Endothelial cell of umbilical vein (primary cell): ENCODE data around the gene MS4A3. TPM values are rescaled to one million over a fixed set of nuclear protein-coding genes. Genes with fewer than 3 reads are reported as not detected.

Source experiments
- BruUV-seq: library from RNA; stranded (reverse); fragments of 400-500 nt; replicated peaks from 2 replicates; lab custom pipeline; 2021; lab: Mats Ljungman, UMichigan
- CTCF ChIA-PET: fragments of 300-600, 350-600 bp; sonication (Branson Sonifier 250); formaldehyde crosslinking; loops from one replicate; lab custom pipeline; 2021; ENCODE audit warnings: antibody characterized with exemption, inconsistent platforms; lab: Charles Lee
- POLR2A ChIA-PET: fragments of 300-600, 350-600 bp; sonication (Branson Sonifier 250); formaldehyde crosslinking; loops from one replicate; lab custom pipeline; 2021; ENCODE audit warnings: antibody characterized with exemption, inconsistent platforms; lab: Charles Lee
- DNase-seq: peaks from one replicate; pipeline ENCODE4 v3.0.0-alpha.2; 2011; ENCODE audit warnings: low read depth, low spot score
- FAIRE-seq: peaks from 2 replicates; lab custom pipeline; 2011; peaks lifted over from hg19 to GRCh38; lab: Jason Lieb, UNC
- H2AFZ ChIP-seq: 2 replicates; pipeline ENCODE4 v1.6.0; 2012; ENCODE audit warnings: low read depth, low read length, control low read depth, inconsistent platforms
- H3K27ac ChIP-seq: 2 replicates; pipeline ENCODE4 v1.5.1; 2011; ENCODE audit warnings: low read depth, mild to moderate bottlenecking, control low read depth, low read length, moderate library complexity; ENCODE audit not compliant: insufficient read depth
- H3K27me3 ChIP-seq, 2 experiments: 2 replicates each; pipeline versions ENCODE4 v1.6.0 to v1.6.1; 2011; ENCODE audit warnings: low read length in 2 of 2, mixed read lengths in 1 of 2; ENCODE audit not compliant: control insufficient read depth in 2 of 2, insufficient read depth in 2 of 2
- H3K36me3 ChIP-seq, 2 experiments: 2 replicates in 1 of 2; 3 replicates in 1 of 2; pipeline ENCODE4 v1.5.1; 2011; ENCODE audit warnings: low read length in 2 of 2, mild to moderate bottlenecking in 1 of 2, moderate library complexity in 1 of 2; ENCODE audit not compliant: control insufficient read depth in 2 of 2, insufficient read depth in 2 of 2; ENCODE audit errors: extremely low read depth in 1 of 2
- H3K4me1 ChIP-seq: 3 replicates; pipeline ENCODE4 v1.5.1; 2011; ENCODE audit warnings: mild to moderate bottlenecking, low read length; ENCODE audit not compliant: control insufficient read depth, insufficient read depth; ENCODE audit errors: extremely low read depth
- H3K4me2 ChIP-seq: 2 replicates; pipeline ENCODE4 v1.6.1; 2011; ENCODE audit warnings: low read length, control low read depth, mixed read lengths; ENCODE audit not compliant: insufficient read depth
- H3K4me3 ChIP-seq, 3 experiments: fragments of 200-600 bp in 1 of 3; sonication (generic), shearing (Covaris generic) in 1 of 3; replicated peaks in 1 of 3; 2 replicates each; pipeline ENCODE4 v1.5.1; 2011 to 2016; ENCODE audit warnings: control low read depth in 3 of 3, low read length in 3 of 3, mild to moderate bottlenecking in 2 of 3, inconsistent platforms in 1 of 3, low read depth in 1 of 3, moderate library complexity in 1 of 3; ENCODE audit not compliant: insufficient read depth in 1 of 3
- H3K79me2 ChIP-seq: 2 replicates; pipeline ENCODE4 v1.6.0; 2012; ENCODE audit warnings: low read length, inconsistent platforms; ENCODE audit not compliant: control insufficient read depth, insufficient read depth
- H3K9ac ChIP-seq: replicated peaks from 2 replicates; pipeline ENCODE3; 2011; ENCODE audit warnings: low read length, control low read depth; ENCODE audit not compliant: insufficient read depth; ENCODE audit errors: extremely low read depth
- H3K9me1 ChIP-seq: replicated peaks from 3 replicates; pipeline ENCODE4 v1.6.0; 2011; ENCODE audit warnings: mild to moderate bottlenecking, low read length; ENCODE audit not compliant: control insufficient read depth, insufficient read depth; ENCODE audit errors: extremely low read depth
- H3K9me3 ChIP-seq: replicated peaks from 2 replicates; pipeline ENCODE4 v1.5.1; 2012; ENCODE audit warnings: low read length, inconsistent platforms; ENCODE audit not compliant: control insufficient read depth, insufficient read depth
- H4K20me1 ChIP-seq: replicated peaks from 2 replicates; pipeline ENCODE3; 2011; ENCODE audit warnings: mild to moderate bottlenecking, low read length; ENCODE audit not compliant: control insufficient read depth, insufficient read depth; ENCODE audit errors: extremely low read depth
- CTCF ChIP-seq, 2 donors: IDR thresholded peaks; 1 replicate in 1 of 2; 2 replicates in 1 of 2; pipeline ENCODE4 v1.5.1; 2011; ENCODE audit warnings: low read length in 2 of 2, mild to moderate bottlenecking in 2 of 2, moderate library complexity in 2 of 2, control low read depth in 1 of 2, inconsistent platforms in 1 of 2, low read depth in 1 of 2; ENCODE audit not compliant: insufficient read depth in 1 of 2; ENCODE audit errors: extremely low read depth in 1 of 2
- EZH2 ChIP-seq: IDR thresholded peaks from 2 replicates; pipeline ENCODE4 v1.6.1; 2012; ENCODE audit warnings: borderline replicate concordance, low read depth, mild to moderate bottlenecking, moderate library complexity, low read length, inconsistent platforms; ENCODE audit not compliant: severe bottlenecking
- FOS ChIP-seq: IDR thresholded peaks from 2 replicates; pipeline ENCODE4 v1.6.1; 2011; ENCODE audit warnings: mild to moderate bottlenecking, low read length, moderate library complexity, borderline replicate concordance; ENCODE audit not compliant: insufficient read depth
- GATA2 ChIP-seq: IDR thresholded peaks from 2 replicates; pipeline ENCODE4 v1.7.0; 2011; ENCODE audit warnings: low read depth, mild to moderate bottlenecking, moderate library complexity, mixed read lengths, low read length; ENCODE audit not compliant: insufficient read length, insufficient read depth
- JUN ChIP-seq: IDR thresholded peaks from 2 replicates; pipeline ENCODE4 v1.6.1; 2011; ENCODE audit warnings: borderline replicate concordance, low read depth; ENCODE audit not compliant: insufficient read length, insufficient read depth
- MYC ChIP-seq: IDR thresholded peaks from one replicate; pipeline ENCODE4 v1.6.1; 2011; ENCODE audit warnings: mild to moderate bottlenecking, low read depth, low read length
- POLR2A ChIP-seq: IDR thresholded peaks from 2 replicates; pipeline ENCODE4 v1.6.1; 2012; ENCODE audit warnings: low read depth, mild to moderate bottlenecking, control low read depth, low read length
- POLR2AphosphoS5 ChIP-seq: IDR thresholded peaks from 2 replicates; pipeline ENCODE4 v1.6.1; 2012; ENCODE audit warnings: low read depth, mild to moderate bottlenecking, control low read depth, low read length, moderate library complexity; ENCODE audit not compliant: insufficient read depth
- dilution Hi-C: fragments of 300-500 bp; cut with MboI; formaldehyde crosslinking; loops from one replicate; pipeline ENCODE4 v1.15.0; 2019; ENCODE audit warnings: low sequenced_read_pairs; ENCODE audit not compliant: extremely low pct_ligation_motif_present
- intact Hi-C: fragments of 100-400 bp; cut with micrococcal nuclease; formaldehyde crosslinking; loops from one replicate; pipeline ENCODE4 v1.10.0; 2022
- polyA plus RNA-seq, 4 experiments: library from polyadenylated mRNA; depleted of rRNA in 3 of 4; stranded (reverse) in 3 of 4; unstranded in 1 of 4; fragments of >200 nt; gene quantifications; 2 replicates each; pipeline versions ENCODE4 v1.2.1 to v1.2.3, GENCODE V29; 2011 to 2012; ENCODE audit warnings: missing spikeins in 1 of 4
- total RNA-seq: library from RNA; stranded (reverse); gene quantifications from 2 replicates; pipeline ENCODE4 v1.2.3, GENCODE V29; 2021
- TF ChIP-seq, protein P1 (sequence below): IDR thresholded peaks from 2 replicates; pipeline ENCODE4 v1.6.1; 2011; ENCODE audit not compliant: insufficient read depth, insufficient read length

The MS4A3 gene
- total and polyA plus RNA-seq, 2 donors (not counting 3 experiments of a cell fraction or from before 2014, with no cell fraction given) = not detected

DNA sequence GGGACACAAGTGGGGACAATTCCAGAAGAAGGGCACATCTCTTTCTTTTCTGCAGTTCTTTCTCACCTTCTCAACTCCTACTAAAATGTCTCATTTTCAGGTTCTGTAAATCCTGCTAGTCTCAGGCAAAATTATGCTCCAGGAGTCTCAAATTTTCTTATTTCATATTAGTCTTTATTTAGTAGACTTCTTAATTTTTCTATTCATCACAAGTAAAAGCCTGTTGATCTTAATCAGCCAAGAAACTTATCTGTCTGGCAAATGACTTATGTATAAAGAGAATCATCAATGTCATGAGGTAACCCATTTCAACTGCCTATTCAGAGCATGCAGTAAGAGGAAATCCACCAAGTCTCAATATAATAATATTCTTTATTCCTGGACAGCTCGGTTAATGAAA is 31.9 kb downstream of the MS4A3 start, which contains the start of gene MS4A2:
TSS of gene MS4A2 (plus strand) at position 301 of the 400 bp plus-strand sequence. CDS start 102 bp downstream, outside the sequence.
- Histone ChIP-seq H3K27ac (no peak within 1 kb of the TSS), H3K36me3 (no peaks in the 10 kb centered on the region), H3K9me3 (no peaks in the 10 kb centered on the region), H3K4me2 (no peak within 1 kb of the TSS), H3K9me1 (no peaks in the 10 kb centered on the region), H3K27me3 (peaks cover 5 to 10% of the 10 kb centered on the region in 2 experiments), H3K4me3 (no peak within 1 kb of the TSS), H2AFZ (no peak within 1 kb of the TSS), H3K4me1 (no peaks in the 10 kb centered on the region), H3K9ac (no peak within 1 kb of the TSS), H4K20me1 (no peaks in the 10 kb centered on the region), H3K79me2 (no peaks in the 10 kb centered on the region)
- ChIA-PET CTCF (interaction anchor here (0.9 to 1.3 kb wide), 3 partner anchors 11 to 65 kb away, joined by 3 to 4 read pairs (median 4); no protein-coding TSS in a partner anchor), POLR2A (no interaction called here)
- no peak for FAIRE-seq
- intact Hi-C loops (no loop called here), dilution Hi-C loops (no loop called here)
- DNase-seq = no peak
- no TSS peak for BruUV-seq
- no peak for TF ChIP-seq MYC

- dilution Hi-C loops = no loop called here
- no peak for FAIRE-seq
- H3K27me3 ChIP-seq = no peaks in the 10 kb centered on the region
- H2AFZ ChIP-seq = no peak overlapping the region
- ChIA-PET POLR2A (no interaction called here), CTCF (no interaction called here)
- H3K9me3 ChIP-seq = no peaks in the 10 kb centered on the region
- no peak for TF ChIP-seq CTCF (IDR thresholded peaks at IDR 0.05; ENCODE audit: extremely low read depth in 1 of 2, insufficient read depth in 1 of 2, low read depth in 1 of 2, low read length in 2 of 2)
- TF ChIP-seq POLR2A = no peak
- TF ChIP-seq FOS = no peak
- no peak for TF ChIP-seq GATA2
- TF ChIP-seq JUN = no peak
- TF ChIP-seq POLR2AphosphoS5 = no peak
- TF ChIP-seq MYC = no peak
- TF ChIP-seq EZH2 = no peak
- TF ChIP-seq, protein P1, sequence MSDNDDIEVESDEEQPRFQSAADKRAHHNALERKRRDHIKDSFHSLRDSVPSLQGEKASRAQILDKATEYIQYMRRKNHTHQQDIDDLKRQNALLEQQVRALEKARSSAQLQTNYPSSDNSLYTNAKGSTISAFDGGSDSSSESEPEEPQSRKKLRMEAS = no peak
- H3K4me1 ChIP-seq = peaks cover 22% of the 10 kb centered on the region
- H3K4me3 ChIP-seq = no peak overlapping the region
- no peaks in the 10 kb centered on the region for H3K36me3 ChIP-seq
- intact Hi-C loops = no loop called here
- H3K9me1 ChIP-seq = no peaks in the 10 kb centered on the region
- no TSS peak for BruUV-seq
- no peak overlapping the region for H3K4me2 ChIP-seq
- H3K79me2 ChIP-seq = no peaks in the 10 kb centered on the region
- H3K9ac ChIP-seq = no peak overlapping the region
- no peaks in the 10 kb centered on the region for H4K20me1 ChIP-seq
- DNase-seq = no peak
- no peak overlapping the region for H3K27ac ChIP-seq
These were observed 39.1 kb downstream of the MS4A3 start for GRCh38 chr11:60095477-60096120.
